SK-N-SH (cell line): ENCODE measurements around the gene MISP3. TPM values are rescaled to one million over a fixed set of nuclear protein-coding genes. Genes with fewer than 3 reads are reported as not detected.

Experiments used
- CTCF ChIA-PET: fragments of 300-600, 350-600 bp; formaldehyde crosslinking; extraction: SDS; loops from one replicate; lab custom pipeline; 2021; lab: Yijun Ruan, JAX
- POLR2A ChIA-PET: fragments of 350-600 bp; sonication (Branson Sonifier 250); formaldehyde crosslinking; extraction: SDS; loops from one replicate; lab custom pipeline; 2020; ENCODE audit warnings: antibody characterized with exemption, inconsistent platforms; lab: Yijun Ruan, JAX
- DNase-seq: peaks from one replicate; pipeline ENCODE4 v3.0.0; 2012
- H2AFZ ChIP-seq: fragments of 200-600 bp; sonication (generic); 2 replicates; pipeline ENCODE4 v1.8.1; 2016; ENCODE audit warnings: antibody characterized with exemption, mild to moderate bottlenecking, low read depth
- H3F3A ChIP-seq: fragments of 200-600 bp; sonication (generic); replicated peaks from 2 replicates; pipeline ENCODE3; 2016; ENCODE audit warnings: antibody characterized with exemption, mild to moderate bottlenecking; ENCODE audit not compliant: insufficient read depth
- H3K27ac ChIP-seq, 2 experiments: fragments of 200-500 bp in 1 of 2; fragments of 200-600 bp in 1 of 2; sonication (Bioruptor generic) in 1 of 2; sonication (generic), shearing (Covaris generic) in 1 of 2; 2 replicates each; pipeline versions ENCODE4 v1.5.1 to v1.6.1; 2014 to 2016; ENCODE audit warnings: low read depth in 2 of 2, inconsistent platforms in 1 of 2, low read length in 1 of 2, mild to moderate bottlenecking in 1 of 2, mixed read lengths in 1 of 2
- H3K27me3 ChIP-seq: fragments of 200-600 bp; sonication (generic), shearing (Covaris generic); 2 replicates; pipeline ENCODE4 v1.6.1; 2016; ENCODE audit warnings: mixed run types; ENCODE audit not compliant: insufficient read depth
- H3K36me3 ChIP-seq, 2 experiments: fragments of 200-500 bp in 1 of 2; fragments of 200-600 bp in 1 of 2; sonication (Bioruptor generic) in 1 of 2; sonication (generic) in 1 of 2; replicated peaks in 1 of 2; 2 replicates each; pipeline versions ENCODE3 to v1.5.1; 2014 to 2016; ENCODE audit warnings: low read length in 1 of 2, mild to moderate bottlenecking in 1 of 2; ENCODE audit not compliant: insufficient read depth in 2 of 2, control insufficient read depth in 1 of 2
- H3K4me1 ChIP-seq, 2 experiments: fragments of 200-500 bp in 1 of 2; fragments of 200-600 bp in 1 of 2; sonication (Bioruptor generic) in 1 of 2; sonication (generic), shearing (Covaris generic) in 1 of 2; 2 replicates each; pipeline versions ENCODE4 v1.5.1 to v1.6.1; 2014 to 2016; ENCODE audit warnings: low read depth in 1 of 2, low read length in 1 of 2, mixed run types in 1 of 2; ENCODE audit not compliant: insufficient read depth in 2 of 2, control insufficient read depth in 1 of 2
- H3K4me2 ChIP-seq: fragments of 200-600 bp; sonication (generic), shearing (Covaris generic); 2 replicates; pipeline ENCODE4 v1.6.1; 2017; ENCODE audit warnings: mixed run types
- H3K4me3 ChIP-seq, 2 experiments: fragments of 200-500 bp in 1 of 2; fragments of 200-600 bp in 1 of 2; sonication (Bioruptor generic) in 1 of 2; sonication (generic), shearing (Covaris generic) in 1 of 2; 2 replicates each; pipeline versions ENCODE4 v1.5.1 to v1.8.1; 2014 to 2016; ENCODE audit warnings: low read depth in 2 of 2, inconsistent platforms in 1 of 2, low read length in 1 of 2, mild to moderate bottlenecking in 1 of 2, mixed read lengths in 1 of 2, moderate library complexity in 1 of 2
- H3K79me2 ChIP-seq: fragments of 200-600 bp; sonication (generic); 2 replicates; pipeline ENCODE4 v1.8.1; 2017; ENCODE audit warnings: mild to moderate bottlenecking; ENCODE audit not compliant: insufficient read depth
- H3K9ac ChIP-seq: fragments of 200-600 bp; sonication (generic); 2 replicates; pipeline ENCODE4 v1.6.1; 2017; ENCODE audit warnings: mixed run types
- H3K9me2 ChIP-seq: fragments of 200-600 bp; sonication (generic); 2 replicates; pipeline ENCODE4 v1.6.1; 2017; ENCODE audit warnings: mixed run types
- H3K9me3 ChIP-seq: fragments of 200-600 bp; sonication (generic); 2 replicates; pipeline ENCODE4 v1.6.1; 2017; ENCODE audit warnings: mixed run types, mild to moderate bottlenecking, moderate library complexity
- H4K20me1 ChIP-seq: fragments of 200-600 bp; sonication (generic); 2 replicates; pipeline ENCODE4 v1.6.1; 2017; ENCODE audit warnings: mild to moderate bottlenecking, mixed run types; ENCODE audit not compliant: insufficient read depth
- CHD2 ChIP-seq: fragments of 150-350 bp; IDR thresholded peaks from 2 replicates; pipeline ENCODE4 v1.6.1; 2018; ENCODE audit warnings: low read length; ENCODE audit not compliant: partially characterized antibody
- GABPA ChIP-seq: IDR thresholded peaks from 2 replicates; pipeline ENCODE4 v1.4.0; 2012; ENCODE audit warnings: low read depth, mild to moderate bottlenecking
- MEF2A ChIP-seq: IDR thresholded peaks from 2 replicates; pipeline ENCODE4 v1.4.0; 2012; ENCODE audit warnings: low read depth, borderline replicate concordance
- RAD21 ChIP-seq: IDR thresholded peaks from 2 replicates; pipeline ENCODE4 v1.6.1; 2012; ENCODE audit warnings: mild to moderate bottlenecking, low read length
- RCOR1 ChIP-seq: fragments of 150-350 bp; IDR thresholded peaks from 2 replicates; pipeline ENCODE4 v1.6.1; 2017; ENCODE audit warnings: antibody characterized with exemption, low read length
- REST ChIP-seq: IDR thresholded peaks from 2 replicates; pipeline ENCODE4 v1.6.1; 2012; ENCODE audit warnings: mild to moderate bottlenecking, low read depth, low read length, moderate library complexity
- SMC3 ChIP-seq: IDR thresholded peaks from 2 replicates; pipeline ENCODE4 v1.6.1; 2012; ENCODE audit warnings: low read depth, low read length, improper control_type of control experiment
- TAF1 ChIP-seq: IDR thresholded peaks from 2 replicates; pipeline ENCODE4 v1.6.1; 2012; ENCODE audit warnings: low read depth, mild to moderate bottlenecking, low read length, moderate library complexity, borderline replicate concordance
- TEAD4 ChIP-seq: IDR thresholded peaks from 2 replicates; pipeline ENCODE4 v1.4.0; 2012; ENCODE audit warnings: mild to moderate bottlenecking, borderline replicate concordance; ENCODE audit not compliant: insufficient read depth
- WGBS: methylation state at CpG from one replicate; pipeline ENCODE4 v1.1.6; 2017; ENCODE audit warnings: low lambda C conversion rate; 5-methylcytosine and 5-hydroxymethylcytosine counted together
- polyA plus RNA-seq, 3 experiments: library from polyadenylated mRNA; depleted of rRNA; stranded (reverse); fragments of >200 nt; gene quantifications; 2 replicates each; pipeline ENCODE4 v1.2.3, GENCODE V29; 2012

The MISP3 gene
- polyA plus RNA-seq, 1 of the 3 experiments (the other 2 are of a cell fraction), result 2.6 TPM

GRCh38 chr19:14096272-14096992 is 23.8 kb downstream of the MISP3 start:
- peaks cover 0 to 5% of the 10 kb centered on the region in 2 experiments; a peak in 1 of 4 replicates for H3K4me1 ChIP-seq
- no peaks in the 10 kb centered on the region for H3K27me3 ChIP-seq
- no peak for TF ChIP-seq GABPA
- TF ChIP-seq SMC3, result no peak
- TF ChIP-seq TAF1, result no peak
- TF ChIP-seq CHD2, result no peak
- TF ChIP-seq RAD21, result 0 out of 2 replicates have a peak, but pooled peaks have one; percentile 8
- no peak for TF ChIP-seq REST
- no peak for TF ChIP-seq MEF2A
- no peak for TF ChIP-seq TEAD4
- no peaks in the 10 kb centered on the region for H3K9me2 ChIP-seq
- no peak overlapping the region for H3K4me2 ChIP-seq
- no peaks in the 10 kb centered on the region for H4K20me1 ChIP-seq
- H3K9ac ChIP-seq, result no peak overlapping the region
- peaks cover 8% of the 10 kb centered on the region for H3F3A ChIP-seq
- H3K27ac ChIP-seq, result no peak overlapping the region
- no peaks in the 10 kb centered on the region for H3K79me2 ChIP-seq
- DNase-seq, result no peak
- H2AFZ ChIP-seq, result no peak overlapping the region
- ChIA-PET CTCF (interaction anchor here (0.6 to 1.2 kb wide), 3 partner anchors 37 to 384 kb away, joined by 3 to 4 read pairs (median 3); no protein-coding TSS in a partner anchor), POLR2A (no interaction called here)
- no peak overlapping the region for H3K4me3 ChIP-seq
- 92% methylated on average over 10 of the region's 11 CpGs for WGBS
- H3K36me3 ChIP-seq, result peaks cover 11 to 13% of the 10 kb centered on the region in 2 experiments
- H3K9me3 ChIP-seq, result peaks cover 8% of the 10 kb centered on the region; the same call in 1 of the 2 replicates

GRCh38 chr19:14097532-14098151 is 25.1 kb downstream of the MISP3 start:
- Histone ChIP-seq H3K4me1 (no peaks in the 10 kb centered on the region), H3K79me2 (no peaks in the 10 kb centered on the region), H2AFZ (no peak overlapping the region)
- peak; percentile 19; the same call in 1 of the 2 replicates for TF ChIP-seq SMC3
- no peak for TF ChIP-seq RCOR1
- TF ChIP-seq, all 33 proteins: peak for 1
- Histone ChIP-seq H3K27ac (no peak overlapping the region), H4K20me1 (no peaks in the 10 kb centered on the region), H3K4me2 (no peak overlapping the region), H3K36me3 (peaks cover 11 to 15% of the 10 kb centered on the region in 2 experiments), H3K27me3 (no peaks in the 10 kb centered on the region), H3K4me3 (no peak overlapping the region), H3K9me3 (peaks cover 8% of the 10 kb centered on the region; the same call in 1 of the 2 replicates), H3F3A (peaks cover 4% of the 10 kb centered on the region), H3K9ac (no peak overlapping the region), H3K9me2 (no peaks in the 10 kb centered on the region)
- DNase-seq, result no peak
- CTCF ChIA-PET, result no interaction called here
- WGBS, result 93% methylated on average over 13 of the region's 21 CpGs
- POLR2A ChIA-PET, result no interaction called here
